Endothelial cell of umbilical vein (primary cell): Measurements from ENCODE around the gene SYTL5. TPM values are rescaled to one million over a fixed set of nuclear protein-coding genes. Genes with fewer than 3 reads are reported as not detected.

Experiments
- BruUV-seq: library from RNA; stranded (reverse); fragments of 400-500 nt; replicated peaks from 2 replicates; lab custom pipeline; 2021; lab: Mats Ljungman, UMichigan
- CTCF ChIA-PET: fragments of 300-600, 350-600 bp; sonication (Branson Sonifier 250); formaldehyde crosslinking; loops from one replicate; lab custom pipeline; 2021; ENCODE audit warnings: antibody characterized with exemption, inconsistent platforms; lab: Charles Lee
- POLR2A ChIA-PET: fragments of 300-600, 350-600 bp; sonication (Branson Sonifier 250); formaldehyde crosslinking; loops from one replicate; lab custom pipeline; 2021; ENCODE audit warnings: antibody characterized with exemption, inconsistent platforms; lab: Charles Lee
- DNase-seq: peaks from one replicate; pipeline ENCODE4 v3.0.0-alpha.2; 2011; ENCODE audit warnings: low read depth, low spot score
- FAIRE-seq: peaks from 2 replicates; lab custom pipeline; 2011; peaks lifted over from hg19 to GRCh38; lab: Jason Lieb, UNC
- H2AFZ ChIP-seq: 2 replicates; pipeline ENCODE4 v1.6.0; 2012; ENCODE audit warnings: low read depth, low read length, control low read depth, inconsistent platforms
- H3K27ac ChIP-seq: 2 replicates; pipeline ENCODE4 v1.5.1; 2011; ENCODE audit warnings: low read depth, mild to moderate bottlenecking, control low read depth, low read length, moderate library complexity; ENCODE audit not compliant: insufficient read depth
- H3K27me3 ChIP-seq, 2 experiments: 2 replicates each; pipeline versions ENCODE4 v1.6.0 to v1.6.1; 2011; ENCODE audit warnings: low read length in 2 of 2, mixed read lengths in 1 of 2; ENCODE audit not compliant: control insufficient read depth in 2 of 2, insufficient read depth in 2 of 2
- H3K36me3 ChIP-seq, 2 experiments: 2 replicates in 1 of 2; 3 replicates in 1 of 2; pipeline ENCODE4 v1.5.1; 2011; ENCODE audit warnings: low read length in 2 of 2, mild to moderate bottlenecking in 1 of 2, moderate library complexity in 1 of 2; ENCODE audit not compliant: control insufficient read depth in 2 of 2, insufficient read depth in 2 of 2; ENCODE audit errors: extremely low read depth in 1 of 2
- H3K4me1 ChIP-seq: 3 replicates; pipeline ENCODE4 v1.5.1; 2011; ENCODE audit warnings: mild to moderate bottlenecking, low read length; ENCODE audit not compliant: control insufficient read depth, insufficient read depth; ENCODE audit errors: extremely low read depth
- H3K4me2 ChIP-seq: 2 replicates; pipeline ENCODE4 v1.6.1; 2011; ENCODE audit warnings: low read length, control low read depth, mixed read lengths; ENCODE audit not compliant: insufficient read depth
- H3K4me3 ChIP-seq, 3 experiments: fragments of 200-600 bp in 1 of 3; sonication (generic), shearing (Covaris generic) in 1 of 3; replicated peaks in 1 of 3; 2 replicates each; pipeline ENCODE4 v1.5.1; 2011 to 2016; ENCODE audit warnings: control low read depth in 3 of 3, low read length in 3 of 3, mild to moderate bottlenecking in 2 of 3, inconsistent platforms in 1 of 3, low read depth in 1 of 3, moderate library complexity in 1 of 3; ENCODE audit not compliant: insufficient read depth in 1 of 3
- H3K79me2 ChIP-seq: 2 replicates; pipeline ENCODE4 v1.6.0; 2012; ENCODE audit warnings: low read length, inconsistent platforms; ENCODE audit not compliant: control insufficient read depth, insufficient read depth
- H3K9ac ChIP-seq: replicated peaks from 2 replicates; pipeline ENCODE3; 2011; ENCODE audit warnings: low read length, control low read depth; ENCODE audit not compliant: insufficient read depth; ENCODE audit errors: extremely low read depth
- H3K9me1 ChIP-seq: replicated peaks from 3 replicates; pipeline ENCODE4 v1.6.0; 2011; ENCODE audit warnings: mild to moderate bottlenecking, low read length; ENCODE audit not compliant: control insufficient read depth, insufficient read depth; ENCODE audit errors: extremely low read depth
- H3K9me3 ChIP-seq: replicated peaks from 2 replicates; pipeline ENCODE4 v1.5.1; 2012; ENCODE audit warnings: low read length, inconsistent platforms; ENCODE audit not compliant: control insufficient read depth, insufficient read depth
- H4K20me1 ChIP-seq: replicated peaks from 2 replicates; pipeline ENCODE3; 2011; ENCODE audit warnings: mild to moderate bottlenecking, low read length; ENCODE audit not compliant: control insufficient read depth, insufficient read depth; ENCODE audit errors: extremely low read depth
- EZH2 ChIP-seq: IDR thresholded peaks from 2 replicates; pipeline ENCODE4 v1.6.1; 2012; ENCODE audit warnings: borderline replicate concordance, low read depth, mild to moderate bottlenecking, moderate library complexity, low read length, inconsistent platforms; ENCODE audit not compliant: severe bottlenecking
- FOS ChIP-seq: IDR thresholded peaks from 2 replicates; pipeline ENCODE4 v1.6.1; 2011; ENCODE audit warnings: mild to moderate bottlenecking, low read length, moderate library complexity, borderline replicate concordance; ENCODE audit not compliant: insufficient read depth
- GATA2 ChIP-seq: IDR thresholded peaks from 2 replicates; pipeline ENCODE4 v1.7.0; 2011; ENCODE audit warnings: low read depth, mild to moderate bottlenecking, moderate library complexity, mixed read lengths, low read length; ENCODE audit not compliant: insufficient read length, insufficient read depth
- JUN ChIP-seq: IDR thresholded peaks from 2 replicates; pipeline ENCODE4 v1.6.1; 2011; ENCODE audit warnings: borderline replicate concordance, low read depth; ENCODE audit not compliant: insufficient read length, insufficient read depth
- MYC ChIP-seq: IDR thresholded peaks from one replicate; pipeline ENCODE4 v1.6.1; 2011; ENCODE audit warnings: mild to moderate bottlenecking, low read depth, low read length
- POLR2A ChIP-seq: IDR thresholded peaks from 2 replicates; pipeline ENCODE4 v1.6.1; 2012; ENCODE audit warnings: low read depth, mild to moderate bottlenecking, control low read depth, low read length
- POLR2AphosphoS5 ChIP-seq: IDR thresholded peaks from 2 replicates; pipeline ENCODE4 v1.6.1; 2012; ENCODE audit warnings: low read depth, mild to moderate bottlenecking, control low read depth, low read length, moderate library complexity; ENCODE audit not compliant: insufficient read depth
- dilution Hi-C: fragments of 300-500 bp; cut with MboI; formaldehyde crosslinking; loops from one replicate; pipeline ENCODE4 v1.15.0; 2019; ENCODE audit warnings: low sequenced_read_pairs; ENCODE audit not compliant: extremely low pct_ligation_motif_present
- intact Hi-C: fragments of 100-400 bp; cut with micrococcal nuclease; formaldehyde crosslinking; loops from one replicate; pipeline ENCODE4 v1.10.0; 2022
- polyA plus RNA-seq, 4 experiments: library from polyadenylated mRNA; depleted of rRNA in 3 of 4; stranded (reverse) in 3 of 4; unstranded in 1 of 4; fragments of >200 nt; gene quantifications; 2 replicates each; pipeline versions ENCODE4 v1.2.1 to v1.2.3, GENCODE V29; 2011 to 2012; ENCODE audit warnings: missing spikeins in 1 of 4
- total RNA-seq: library from RNA; stranded (reverse); gene quantifications from 2 replicates; pipeline ENCODE4 v1.2.3, GENCODE V29; 2021
- TF ChIP-seq, protein P1 (sequence below), 2 donors: IDR thresholded peaks; 1 replicate in 1 of 2; 2 replicates in 1 of 2; pipeline ENCODE4 v1.5.1; 2011; ENCODE audit warnings: low read length in 2 of 2, mild to moderate bottlenecking in 2 of 2, moderate library complexity in 2 of 2, control low read depth in 1 of 2, inconsistent platforms in 1 of 2, low read depth in 1 of 2; ENCODE audit not compliant: insufficient read depth in 1 of 2; ENCODE audit errors: extremely low read depth in 1 of 2
- TF ChIP-seq, protein P2 (sequence below): IDR thresholded peaks from 2 replicates; pipeline ENCODE4 v1.6.1; 2011; ENCODE audit not compliant: insufficient read depth, insufficient read length

The SYTL5 gene
- total and polyA plus RNA-seq, 2 donors (not counting 3 experiments of a cell fraction or from before 2014, with no cell fraction given), result 0.01 TPM; not detected in 1

DNA sequence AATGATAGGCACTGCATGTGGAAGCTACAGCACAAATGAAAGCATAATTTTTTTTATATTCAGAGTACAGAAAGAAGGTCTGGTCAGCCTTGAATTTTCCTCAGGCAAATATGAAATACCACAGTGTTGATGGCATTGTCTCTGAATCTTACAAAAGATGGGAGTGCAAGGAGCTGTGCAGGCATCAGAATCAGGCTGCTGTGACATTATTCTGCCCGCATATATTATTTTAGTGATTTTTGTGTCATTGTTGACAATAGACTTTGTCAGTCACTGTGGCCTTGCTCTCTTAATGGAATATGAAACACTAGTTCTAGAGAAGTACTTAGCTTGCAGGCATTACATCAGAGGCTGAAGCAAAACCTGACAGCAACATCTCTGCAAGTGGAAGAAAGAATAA is 42.5 kb downstream of the SYTL5 start:
- Histone ChIP-seq H3K9me3 (no peaks in the 10 kb centered on the region), H3K9me1 (no peaks in the 10 kb centered on the region), H2AFZ (no peak overlapping the region), H3K27ac (no peak overlapping the region), H4K20me1 (no peaks in the 10 kb centered on the region), H3K36me3 (no peaks in the 10 kb centered on the region), H3K4me3 (no peak overlapping the region), H3K79me2 (no peaks in the 10 kb centered on the region), H3K4me1 (peaks cover 7% of the 10 kb centered on the region), H3K27me3 (no peaks in the 10 kb centered on the region), H3K4me2 (no peak overlapping the region), H3K9ac (no peak overlapping the region)
- BruUV-seq, result no TSS peak
- FAIRE-seq (no peak), DNase-seq (no peak)
- no peak for TF ChIP-seq POLR2AphosphoS5
- TF ChIP-seq, protein P1, sequence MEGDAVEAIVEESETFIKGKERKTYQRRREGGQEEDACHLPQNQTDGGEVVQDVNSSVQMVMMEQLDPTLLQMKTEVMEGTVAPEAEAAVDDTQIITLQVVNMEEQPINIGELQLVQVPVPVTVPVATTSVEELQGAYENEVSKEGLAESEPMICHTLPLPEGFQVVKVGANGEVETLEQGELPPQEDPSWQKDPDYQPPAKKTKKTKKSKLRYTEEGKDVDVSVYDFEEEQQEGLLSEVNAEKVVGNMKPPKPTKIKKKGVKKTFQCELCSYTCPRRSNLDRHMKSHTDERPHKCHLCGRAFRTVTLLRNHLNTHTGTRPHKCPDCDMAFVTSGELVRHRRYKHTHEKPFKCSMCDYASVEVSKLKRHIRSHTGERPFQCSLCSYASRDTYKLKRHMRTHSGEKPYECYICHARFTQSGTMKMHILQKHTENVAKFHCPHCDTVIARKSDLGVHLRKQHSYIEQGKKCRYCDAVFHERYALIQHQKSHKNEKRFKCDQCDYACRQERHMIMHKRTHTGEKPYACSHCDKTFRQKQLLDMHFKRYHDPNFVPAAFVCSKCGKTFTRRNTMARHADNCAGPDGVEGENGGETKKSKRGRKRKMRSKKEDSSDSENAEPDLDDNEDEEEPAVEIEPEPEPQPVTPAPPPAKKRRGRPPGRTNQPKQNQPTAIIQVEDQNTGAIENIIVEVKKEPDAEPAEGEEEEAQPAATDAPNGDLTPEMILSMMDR (IDR thresholded peaks at IDR 0.05; ENCODE audit: extremely low read depth in 1 of 2, insufficient read depth in 1 of 2, low read depth in 1 of 2, low read length in 2 of 2), result no peak
- TF ChIP-seq, protein P2, sequence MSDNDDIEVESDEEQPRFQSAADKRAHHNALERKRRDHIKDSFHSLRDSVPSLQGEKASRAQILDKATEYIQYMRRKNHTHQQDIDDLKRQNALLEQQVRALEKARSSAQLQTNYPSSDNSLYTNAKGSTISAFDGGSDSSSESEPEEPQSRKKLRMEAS, result no peak
- no peak for TF ChIP-seq JUN
- TF ChIP-seq GATA2, result no peak
- no peak for TF ChIP-seq EZH2
- TF ChIP-seq POLR2A, result no peak
- no peak for TF ChIP-seq FOS
- no peak for TF ChIP-seq MYC
- dilution Hi-C loops, result no loop called here
- ChIA-PET CTCF (no interaction called here), POLR2A (no interaction called here)
- intact Hi-C loops, result no loop called here
